K562 (cell line): ENCODE results near the gene OPCML. TPM values are rescaled to one million over a fixed set of nuclear protein-coding genes. Genes with fewer than 3 reads are reported as not detected.

Experiments used
- ESRRA ChIP-seq: fragments of 450-650 bp; IDR thresholded peaks from 2 replicates; pipeline ENCODE4 v1.6.1; 2014; ENCODE audit warnings: low read depth, mild to moderate bottlenecking, moderate library complexity, borderline replicate concordance
- ZFP1 ChIP-seq: fragments of 450-650 bp; formaldehyde crosslinking; IDR thresholded peaks from 2 replicates; pipeline ENCODE4 v1.4.0; 2020; ENCODE audit warnings: mild to moderate bottlenecking, mixed read lengths
- ZNF146 ChIP-seq: IDR thresholded peaks from one replicate; pipeline ENCODE4 v1.6.1; 2018; ENCODE audit warnings: missing compliant biosample characterization; ENCODE audit not compliant: unreplicated experiment
- polyA plus RNA-seq, 8 experiments: library from polyadenylated mRNA; depleted of rRNA in 4 of 8; stranded (reverse) in 5 of 8; unstranded in 3 of 8; fragments of >200 nt; fragmentation: Nextera tagmentation in 2 of 8; fragmentation: Illumina TruSeq in 1 of 8; extraction: Ambion mirVana in 2 of 8; extraction: Trizol in 1 of 8; gene quantifications; 2 replicates each; pipeline versions ENCODE4 v1.2.1 to v1.2.3, GENCODE V29; 2011 to 2014; ENCODE audit warnings: inconsistent platforms in 1 of 8, missing spikeins in 1 of 8
- total RNA-seq, 7 experiments: library from RNA; depleted of rRNA in 6 of 7; stranded (reverse); fragments of >200 nt in 6 of 7; fragmentation: Illumina TruSeq in 2 of 7; extraction: Trizol in 2 of 7; gene quantifications; 2 replicates each; pipeline versions ENCODE4 v1.2.1 to v1.2.3, GENCODE V29; 2011 to 2021; ENCODE audit warnings: low replicate concordance in 1 of 7
- TF ChIP-seq, protein P1 (sequence below), 2 experiments: fragments of 450-650 bp; formaldehyde crosslinking in 1 of 2; IDR thresholded peaks; 2 replicates each; pipeline versions ENCODE4 v1.4.0 to v1.6.1; 2014 to 2020; ENCODE audit warnings: mild to moderate bottlenecking in 2 of 2, borderline replicate concordance in 1 of 2, low read depth in 1 of 2
- TF ChIP-seq, protein P2 (sequence below): fragments of 250-450 bp; sonication (Bioruptor Pico); IDR thresholded peaks from 2 replicates; pipeline ENCODE4 v1.4.0; 2020

OPCML gene
- total and polyA plus RNA-seq, 9 of the 15 experiments (the other 6 are each of a cell fraction or from before 2014, with no cell fraction given): not detected

DNA sequence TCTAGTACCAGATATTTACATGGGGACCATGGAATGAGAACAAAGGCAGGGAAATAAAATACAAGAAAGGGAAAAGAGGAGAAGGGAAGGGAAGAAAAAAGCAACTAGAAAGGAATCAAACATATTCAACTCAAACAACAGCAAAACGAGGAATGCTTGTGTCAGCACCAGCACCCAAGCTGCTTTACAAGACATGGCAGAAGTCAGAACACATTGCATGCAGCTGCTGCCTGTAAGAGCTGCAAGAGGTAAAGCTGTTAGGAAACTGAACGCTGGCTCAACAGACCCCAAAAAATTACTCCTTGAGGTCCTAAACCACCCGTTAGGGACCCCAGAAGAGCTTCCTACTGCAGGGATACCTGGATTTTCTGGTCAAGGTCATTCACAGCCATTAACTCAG lies 296.9 kb downstream of the OPCML start (continued):
- TF ChIP-seq, protein P1, sequence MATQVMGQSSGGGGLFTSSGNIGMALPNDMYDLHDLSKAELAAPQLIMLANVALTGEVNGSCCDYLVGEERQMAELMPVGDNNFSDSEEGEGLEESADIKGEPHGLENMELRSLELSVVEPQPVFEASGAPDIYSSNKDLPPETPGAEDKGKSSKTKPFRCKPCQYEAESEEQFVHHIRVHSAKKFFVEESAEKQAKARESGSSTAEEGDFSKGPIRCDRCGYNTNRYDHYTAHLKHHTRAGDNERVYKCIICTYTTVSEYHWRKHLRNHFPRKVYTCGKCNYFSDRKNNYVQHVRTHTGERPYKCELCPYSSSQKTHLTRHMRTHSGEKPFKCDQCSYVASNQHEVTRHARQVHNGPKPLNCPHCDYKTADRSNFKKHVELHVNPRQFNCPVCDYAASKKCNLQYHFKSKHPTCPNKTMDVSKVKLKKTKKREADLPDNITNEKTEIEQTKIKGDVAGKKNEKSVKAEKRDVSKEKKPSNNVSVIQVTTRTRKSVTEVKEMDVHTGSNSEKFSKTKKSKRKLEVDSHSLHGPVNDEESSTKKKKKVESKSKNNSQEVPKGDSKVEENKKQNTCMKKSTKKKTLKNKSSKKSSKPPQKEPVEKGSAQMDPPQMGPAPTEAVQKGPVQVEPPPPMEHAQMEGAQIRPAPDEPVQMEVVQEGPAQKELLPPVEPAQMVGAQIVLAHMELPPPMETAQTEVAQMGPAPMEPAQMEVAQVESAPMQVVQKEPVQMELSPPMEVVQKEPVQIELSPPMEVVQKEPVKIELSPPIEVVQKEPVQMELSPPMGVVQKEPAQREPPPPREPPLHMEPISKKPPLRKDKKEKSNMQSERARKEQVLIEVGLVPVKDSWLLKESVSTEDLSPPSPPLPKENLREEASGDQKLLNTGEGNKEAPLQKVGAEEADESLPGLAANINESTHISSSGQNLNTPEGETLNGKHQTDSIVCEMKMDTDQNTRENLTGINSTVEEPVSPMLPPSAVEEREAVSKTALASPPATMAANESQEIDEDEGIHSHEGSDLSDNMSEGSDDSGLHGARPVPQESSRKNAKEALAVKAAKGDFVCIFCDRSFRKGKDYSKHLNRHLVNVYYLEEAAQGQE (IDR thresholded peaks at IDR 0.05; ENCODE audit: borderline replicate concordance): no peak
- TF ChIP-seq, protein P1 (CRISPR knock-in tag; IDR thresholded peaks at IDR 0.05; ENCODE audit: low read depth): no peak
- TF ChIP-seq ZNF146 (CRISPR knock-in tag) (no peak), ESRRA (no peak), ZFP1 (CRISPR knock-in tag) (no peak)
- TF ChIP-seq, protein P2, sequence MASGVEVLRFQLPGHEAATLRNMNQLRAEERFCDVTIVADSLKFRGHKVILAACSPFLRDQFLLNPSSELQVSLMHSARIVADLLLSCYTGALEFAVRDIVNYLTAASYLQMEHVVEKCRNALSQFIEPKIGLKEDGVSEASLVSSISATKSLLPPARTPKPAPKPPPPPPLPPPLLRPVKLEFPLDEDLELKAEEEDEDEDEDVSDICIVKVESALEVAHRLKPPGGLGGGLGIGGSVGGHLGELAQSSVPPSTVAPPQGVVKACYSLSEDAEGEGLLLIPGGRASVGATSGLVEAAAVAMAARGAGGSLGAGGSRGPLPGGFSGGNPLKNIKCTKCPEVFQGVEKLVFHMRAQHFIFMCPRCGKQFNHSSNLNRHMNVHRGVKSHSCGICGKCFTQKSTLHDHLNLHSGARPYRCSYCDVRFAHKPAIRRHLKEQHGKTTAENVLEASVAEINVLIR (CRISPR knock-in tag): no peak
